Measurements from ENCODE around the gene NPAS1. TPM values are rescaled to one million over a fixed set of nuclear protein-coding genes. Genes with fewer than 3 reads are reported as not detected.

NPAS1 gene
- total RNA-seq, 1 experiment from 2014 or later = 7.7 TPM

DNA sequence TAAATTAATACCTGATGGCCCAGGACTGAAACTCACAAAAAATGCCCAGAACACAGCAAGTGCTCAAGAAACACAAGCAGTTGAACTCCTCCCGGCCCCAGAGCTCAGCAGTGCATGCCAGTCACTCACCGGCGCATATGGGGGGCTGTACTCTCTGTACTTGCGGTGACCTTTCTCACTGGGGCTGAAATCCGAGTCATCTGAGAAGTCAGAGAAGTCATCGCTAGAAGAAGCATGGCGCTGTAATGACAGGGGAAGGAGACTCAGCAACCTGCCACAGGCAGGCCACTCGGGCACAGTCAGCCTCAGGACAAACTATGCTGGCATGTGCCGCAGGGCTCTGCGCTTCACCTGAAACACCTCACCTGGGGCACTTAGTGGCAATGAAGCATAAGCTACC is 74.2 kb downstream of the NPAS1 start:
- in situ Hi-C loops (cut with HindIII; ENCODE audit: low sequenced_read_pairs) = no loop called here
- no peak for DNase-seq (ENCODE audit: low spot score)

DNA sequence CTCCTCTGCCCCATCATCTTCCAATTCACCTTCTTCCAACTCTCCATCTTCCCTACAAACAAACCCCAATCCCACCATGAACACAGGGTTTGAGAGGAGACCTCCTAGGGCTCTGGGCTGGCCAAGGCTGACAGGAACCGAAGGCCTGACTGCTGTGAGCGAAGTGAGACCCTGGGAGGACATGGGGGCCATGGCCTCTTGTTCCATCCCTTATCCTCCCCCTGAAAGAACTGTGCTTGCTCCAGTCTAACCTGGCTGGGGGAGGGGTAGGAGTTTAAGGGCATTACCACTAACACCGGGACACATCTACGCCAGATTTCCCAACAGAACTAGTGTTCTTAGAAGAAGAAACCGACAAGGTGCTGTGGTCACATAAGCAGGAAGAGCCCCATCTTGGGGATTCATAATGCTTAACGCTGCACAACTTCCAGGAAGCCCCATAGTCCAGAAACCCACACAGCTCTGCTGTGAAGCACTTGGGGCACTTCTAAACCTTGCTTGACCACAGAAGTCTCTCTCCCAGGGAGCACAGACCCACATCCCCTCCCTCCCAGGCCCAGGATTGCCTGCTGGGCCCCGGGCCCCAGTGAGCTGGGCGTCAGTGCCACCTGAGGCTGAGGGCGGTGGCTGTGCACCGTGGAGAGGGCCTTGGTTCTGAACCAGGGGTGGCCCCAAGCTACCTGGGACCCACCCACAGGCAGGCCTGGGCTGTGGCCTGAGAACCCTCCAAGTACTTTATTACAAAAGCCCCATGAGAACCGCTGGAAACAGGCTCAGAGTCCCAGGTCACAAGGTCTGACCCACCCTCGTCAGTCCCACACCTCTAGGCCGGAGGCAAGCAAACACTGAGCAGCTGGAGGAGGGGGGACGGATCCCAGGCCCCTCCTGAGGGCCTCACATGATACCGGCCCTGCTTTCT is 75.2 kb downstream of the NPAS1 start:
- no peak for DNase-seq (ENCODE audit: low spot score)
- in situ Hi-C loops (cut with HindIII; ENCODE audit: low sequenced_read_pairs) = no loop called here

Other genes starting within 250 kb of the NPAS1 start
- 153 and 159 TPM in 2 replicates for gene SLC1A5, start 231.2 kb upstream of the NPAS1 start, total RNA-seq (2014; rRNA removed; shearing (Covaris generic))
- gene AP2S1, start 169.0 kb upstream of the NPAS1 start, total RNA-seq (2014; rRNA removed; shearing (Covaris generic)) = 227 and 256 TPM in 2 replicates
- gene ARHGAP35, start 158.8 kb upstream of the NPAS1 start, total RNA-seq (2014; rRNA removed; shearing (Covaris generic)) = 11.6 and 14.2 TPM in 2 replicates
- 170 and 258 TPM in 2 replicates for gene TMEM160, start 28.8 kb downstream of the NPAS1 start, total RNA-seq (2014; rRNA removed; shearing (Covaris generic))
- 12.4 and 16.8 TPM in 2 replicates for gene ZC3H4, start 93.9 kb downstream of the NPAS1 start, total RNA-seq (2014; rRNA removed; shearing (Covaris generic))
- gene SAE1, start 111.0 kb downstream of the NPAS1 start, total RNA-seq (2014; rRNA removed; shearing (Covaris generic)) = 603 and 649 TPM in 2 replicates
- gene BBC3, start 211.4 kb downstream of the NPAS1 start, total RNA-seq (2014; rRNA removed; shearing (Covaris generic)) = 38.6 and 66.3 TPM in 2 replicates
- gene CCDC9, start 236.7 kb downstream of the NPAS1 start, total RNA-seq (2014; rRNA removed; shearing (Covaris generic)) = 16.5 and 22.2 TPM in 2 replicates

Data from G401 (cell line).